CD4-positive, alpha-beta T cell treated with Interleukin-12 subunit alpha and Interleukin-12 subunit beta, for 1 hour (primary cell): ENCODE results near the gene MAP3K5.
"Not testable (repeated sequence)": the region's sequence is repeated elsewhere in the genome, so short reads cannot be mapped to it uniquely, and the experiment has no call there.

Source experiments
- DNase-seq: peaks from one replicate; pipeline ENCODE4 v3.0.0-alpha.2; 2020

Gene MAP3K5

GRCh38 chr6:136792095-136792409 is 225 bp downstream of the MAP3K5 start:
- no peak for DNase-seq

- DNase-seq, result peak; percentile 56
These were observed 782 bp downstream of the MAP3K5 start for GRCh38 chr6:136791296-136792094.

GRCh38 chr6:136790411-136791295 is 1.6 kb downstream of the MAP3K5 start:
- no peak for DNase-seq

- not testable (repeated sequence) for DNase-seq
These were observed 2.8 kb downstream of the MAP3K5 start for GRCh38 chr6:136789440-136789839.

- peak; percentile 74 for DNase-seq
These were observed 4.0 kb downstream of the MAP3K5 start for GRCh38 chr6:136788069-136788902.

- DNase-seq, result no peak
These were observed 4.6 kb downstream of the MAP3K5 start for GRCh38 chr6:136787726-136788068.

- no peak for DNase-seq
These were observed 5.6 kb downstream of the MAP3K5 start for GRCh38 chr6:136786658-136787057.

GRCh38 chr6:136784910-136785746 is 7.1 kb downstream of the MAP3K5 start:
- peak; percentile 48 for DNase-seq

GRCh38 chr6:136784271-136784664 is 8.0 kb downstream of the MAP3K5 start:
- DNase-seq, result no peak

- peak; percentile 34 for DNase-seq
These were observed 8.6 kb downstream of the MAP3K5 start for GRCh38 chr6:136783495-136784270.

GRCh38 chr6:136783021-136783420 is 9.3 kb downstream of the MAP3K5 start:
- DNase-seq, result no peak

GRCh38 chr6:136782021-136782770 is 10.1 kb downstream of the MAP3K5 start:
- DNase-seq, result no peak

- DNase-seq, result no peak
These were observed 11.3 kb downstream of the MAP3K5 start for GRCh38 chr6:136780972-136781371.

GRCh38 chr6:136779682-136780081 is 12.6 kb downstream of the MAP3K5 start:
- DNase-seq, result no peak

- DNase-seq, result no peak
These were observed 14.6 kb downstream of the MAP3K5 start for GRCh38 chr6:136777651-136778050.

GRCh38 chr6:136775548-136775947 is 16.7 kb downstream of the MAP3K5 start:
- DNase-seq, result no peak

GRCh38 chr6:136775081-136775480 is 17.2 kb downstream of the MAP3K5 start:
- no peak for DNase-seq

GRCh38 chr6:136774228-136775041 is 17.8 kb downstream of the MAP3K5 start:
- DNase-seq, result no peak

- DNase-seq, result no peak
These were observed 18.8 kb downstream of the MAP3K5 start for GRCh38 chr6:136773473-136773796.
